Measurements from ENCODE around the gene APOBEC3G. TPM values are rescaled to one million over a fixed set of nuclear protein-coding genes. Genes with fewer than 3 reads are reported as not detected.
"Not testable (repeated sequence)": the region's sequence is repeated elsewhere in the genome, so short reads cannot be mapped to it uniquely, and the experiment has no call there.

Gene APOBEC3G
- total and polyA plus RNA-seq, 4 experiments from 2014 or later: 44.5 to 110 (median 73.0) TPM

- peak overlapping the region; percentile 48 to 84 (median 70) for H3K27ac Mint-ChIP-seq
- H3K9me3 Mint-ChIP-seq; H3K27me3 Mint-ChIP-seq; CTCF ChIA-PET (ENCODE audit: partially characterized antibody); H3K4me3 ChIP-seq (ENCODE audit: low read length in 2 of 2); H3K27me3 ChIP-seq (ENCODE audit: insufficient read depth, low read length); H3K9me3 ChIP-seq (ENCODE audit: control insufficient read depth in 1 of 2, low read length in 2 of 2); H3K27ac ChIP-seq (ENCODE audit: low read depth, low read length); H3K36me3 ChIP-seq (ENCODE audit: insufficient read depth, low read length); POLR2A ChIA-PET (ENCODE audit: partially characterized antibody); intact Hi-C loops (cut with micrococcal nuclease); DNase-seq: not testable (repeated sequence)
- H3K36me3 Mint-ChIP-seq: peaks cover 6 to 15% of the 10 kb centered on the region in 2 donors
- peaks cover 20% of the 10 kb centered on the region for H3K4me1 ChIP-seq (ENCODE audit: insufficient read depth, low read length)
- H3K4me3 Mint-ChIP-seq: peak overlapping the region in 2 of 8 donors; percentile 24 to 35
- H3K4me1 Mint-ChIP-seq: peaks cover 17 to 51% (median 30%) of the 10 kb centered on the region in 4 donors
Measured at GRCh38 chr22:39037071-39037470, 40.0 kb upstream of the APOBEC3G start.

DNA sequence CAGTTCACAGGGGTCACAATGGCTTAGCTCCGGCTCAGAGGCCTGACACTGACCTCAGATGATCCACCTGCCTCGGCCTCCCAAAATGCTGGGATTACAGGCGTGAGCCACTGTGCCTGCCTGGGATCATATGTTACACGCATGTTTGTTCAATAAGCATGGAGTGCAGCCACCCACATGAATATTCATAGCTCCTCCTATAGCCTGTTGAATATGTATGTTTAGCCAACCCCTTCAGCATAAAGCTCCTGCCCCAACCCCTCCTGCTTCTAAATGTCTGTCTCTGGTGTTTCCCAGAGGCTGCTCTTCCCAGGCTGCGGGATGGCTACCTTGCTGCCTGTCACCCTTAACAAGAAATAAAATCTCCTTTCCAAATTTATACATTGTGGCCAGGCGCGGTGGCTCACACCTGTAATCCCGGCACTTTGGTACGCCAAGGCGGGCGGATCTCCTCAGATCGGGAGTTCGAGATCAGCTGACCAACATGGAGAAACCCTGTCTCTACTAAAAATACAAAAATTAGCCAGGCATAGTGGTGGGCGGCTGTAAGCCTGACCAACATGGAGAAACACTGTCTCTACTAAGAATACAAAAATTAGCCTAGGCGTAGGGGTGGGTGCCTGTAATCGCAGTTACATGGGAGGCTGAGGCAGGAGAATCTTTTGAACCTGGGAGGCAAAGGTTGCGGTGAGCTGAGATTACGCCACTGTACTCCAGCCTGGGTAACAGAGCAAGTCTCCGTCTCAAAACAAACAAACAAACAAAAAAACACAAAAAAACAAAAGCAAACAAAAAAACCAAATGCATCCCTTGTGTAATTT lies 37.6 kb upstream of the APOBEC3G start:
- intact Hi-C loops (cut with micrococcal nuclease): no loop called here
- H3K36me3 Mint-ChIP-seq: peaks cover 6 to 15% of the 10 kb centered on the region in 2 donors
- CTCF ChIA-PET (ENCODE audit: partially characterized antibody): interaction anchor here (0.9 kb wide), 1 partner anchor 169 kb away, joined by 3 read pairs; no protein-coding TSS in a partner anchor
- no peak for DNase-seq
- peak overlapping the region; percentile 77 to 93 (median 89) for H3K27ac Mint-ChIP-seq
- peaks cover 27% of the 10 kb centered on the region for H3K4me1 ChIP-seq (ENCODE audit: insufficient read depth, low read length)
- H3K4me3 ChIP-seq (ENCODE audit: low read length in 2 of 2): no peak overlapping the region
- peaks cover 21 to 62% (median 39%) of the 10 kb centered on the region in 4 donors for H3K4me1 Mint-ChIP-seq
- H3K9me3 ChIP-seq (ENCODE audit: control insufficient read depth in 1 of 2, low read length in 2 of 2): no peaks in the 10 kb centered on the region
- no peaks in the 10 kb centered on the region for H3K27me3 ChIP-seq (ENCODE audit: insufficient read depth, low read length)
- peaks cover 4% of the 10 kb centered on the region for H3K36me3 ChIP-seq (ENCODE audit: insufficient read depth, low read length)
- peak overlapping the region; percentile 43 for H3K27ac ChIP-seq (ENCODE audit: low read depth, low read length)
- H3K9me3 Mint-ChIP-seq: no peaks in the 10 kb centered on the region
- H3K27me3 Mint-ChIP-seq: no peaks in the 10 kb centered on the region
- H3K4me3 Mint-ChIP-seq: peak overlapping the region; percentile 74 to 89 (median 78)
- POLR2A ChIA-PET (ENCODE audit: partially characterized antibody): interaction anchor here (0.9 to 1.7 kb wide), 5 partner anchors 15 to 288 kb away, joined by 3 to 9 read pairs (median 3); partner anchors contain the start of gene APOBEC3D

- H3K4me1 Mint-ChIP-seq: peaks cover 23 to 62% (median 41%) of the 10 kb centered on the region in 4 donors
- intact Hi-C loops (cut with micrococcal nuclease): not testable (repeated sequence)
- peak overlapping the region; percentile 74 to 89 (median 78) for H3K4me3 Mint-ChIP-seq
Measured at GRCh38 chr22:39040155-39040537, 36.9 kb upstream of the APOBEC3G start.

GRCh38 chr22:39040538-39041296 lies 36.4 kb upstream of the APOBEC3G start, which contains the start of gene APOBEC3F:
Gene APOBEC3F (plus strand): TSS chr22:39040864. CDS start chr22:39040961, 97 bp downstream.
- peaks cover 24 to 63% (median 43%) of the 10 kb centered on the region in 4 donors for H3K4me1 Mint-ChIP-seq
- H3K27me3 Mint-ChIP-seq; H3K27me3 ChIP-seq (ENCODE audit: insufficient read depth, low read length); H3K9me3 Mint-ChIP-seq; H3K9me3 ChIP-seq (ENCODE audit: control insufficient read depth in 1 of 2, low read length in 2 of 2); H3K36me3 ChIP-seq (ENCODE audit: insufficient read depth, low read length); intact Hi-C loops (cut with micrococcal nuclease): not testable (repeated sequence)
- H3K27ac Mint-ChIP-seq: peak within 1 kb of the TSS; percentile 89 to 95 (median 93)
- ChIA-PET CTCF (ENCODE audit: partially characterized antibody) (interaction anchor here (0.9 kb wide), 1 partner anchor 170 kb away, joined by 3 read pairs; no protein-coding TSS in a partner anchor), POLR2A (ENCODE audit: partially characterized antibody) (interaction anchor here (1.1 to 1.7 kb wide), 2 partner anchors 16 to 20 kb away, joined by 5 to 9 read pairs; partner anchors contain the start of gene APOBEC3D)
- Histone ChIP-seq H3K27ac (ENCODE audit: low read depth, low read length) (peak within 1 kb of the TSS; percentile 75), H3K4me1 (ENCODE audit: insufficient read depth, low read length) (peaks cover 27% of the 10 kb centered on the region), H3K4me3 (ENCODE audit: low read length in 2 of 2) (peak within 1 kb of the TSS; percentile 17 to 51)
- DNase-seq: peak; percentile 60 to 86 (median 67)
- H3K4me3 Mint-ChIP-seq: peak within 1 kb of the TSS; percentile 85 to 94 (median 88)
- peaks cover 15 to 25% of the 10 kb centered on the region in 2 donors for H3K36me3 Mint-ChIP-seq

More at GRCh38 chr22:39040155-39040537, 36.9 kb upstream of the APOBEC3G start:
- peak overlapping the region; percentile 43 for H3K27ac ChIP-seq (ENCODE audit: low read depth, low read length)
- peak overlapping the region; percentile 77 to 95 (median 89) for H3K27ac Mint-ChIP-seq
- H3K36me3 Mint-ChIP-seq: peaks cover 10 to 20% of the 10 kb centered on the region in 2 donors
- not testable (repeated sequence) for DNase-seq; H3K27me3 Mint-ChIP-seq; H3K9me3 Mint-ChIP-seq; H3K27me3 ChIP-seq (ENCODE audit: insufficient read depth, low read length); H3K36me3 ChIP-seq (ENCODE audit: insufficient read depth, low read length); H3K9me3 ChIP-seq (ENCODE audit: control insufficient read depth in 1 of 2, low read length in 2 of 2)
- ChIA-PET POLR2A (ENCODE audit: partially characterized antibody) (interaction anchor here (0.9 to 1.7 kb wide), 4 partner anchors 16 to 289 kb away, joined by 3 to 9 read pairs (median 4); partner anchors contain the start of gene APOBEC3D), CTCF (ENCODE audit: partially characterized antibody) (interaction anchor here (0.9 kb wide), 1 partner anchor 169 kb away, joined by 3 read pairs; no protein-coding TSS in a partner anchor)
- H3K4me3 ChIP-seq (ENCODE audit: low read length in 2 of 2): peak overlapping the region in 1 of 2 donors; percentile 51
- peaks cover 27% of the 10 kb centered on the region for H3K4me1 ChIP-seq (ENCODE audit: insufficient read depth, low read length)

DNA sequence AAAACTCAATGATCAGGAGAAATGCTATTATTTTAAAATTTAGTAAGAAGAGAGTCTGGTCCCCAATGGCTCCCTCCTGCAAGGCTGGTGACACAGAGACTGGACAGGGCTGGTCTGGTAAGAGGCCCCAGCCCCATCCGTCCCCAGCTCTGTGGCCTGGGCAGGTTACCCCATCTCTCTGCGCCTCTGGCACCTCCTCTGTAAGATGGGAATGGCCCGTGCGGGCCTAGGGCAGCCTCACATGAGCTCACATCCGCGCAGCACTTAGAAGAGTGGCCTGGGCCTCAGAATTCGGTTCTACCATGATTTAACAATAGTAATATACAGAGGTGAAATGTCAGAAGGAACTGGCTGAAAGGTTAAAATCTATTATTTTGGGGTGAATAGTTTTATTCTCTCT lies 35.2 kb upstream of the APOBEC3G start:
- Histone ChIP-seq H3K4me1 (ENCODE audit: insufficient read depth, low read length) (peaks cover 24% of the 10 kb centered on the region), H3K9me3 (ENCODE audit: control insufficient read depth in 1 of 2, low read length in 2 of 2) (no peaks in the 10 kb centered on the region), H3K4me3 (ENCODE audit: low read length in 2 of 2) (no peak overlapping the region), H3K27me3 (ENCODE audit: insufficient read depth, low read length) (no peaks in the 10 kb centered on the region), H3K27ac (ENCODE audit: low read depth, low read length) (peak overlapping the region; percentile 75), H3K36me3 (ENCODE audit: insufficient read depth, low read length) (peaks cover 4% of the 10 kb centered on the region)
- Mint-ChIP-seq H3K9me3 (no peaks in the 10 kb centered on the region), H3K27me3 (no peaks in the 10 kb centered on the region), H3K36me3 (peaks cover 15 to 33% of the 10 kb centered on the region in 2 donors), H3K4me3 (peak overlapping the region; percentile 62 to 94 (median 88)), H3K4me1 (peaks cover 23 to 65% (median 42%) of the 10 kb centered on the region in 4 donors), H3K27ac (peak overlapping the region; percentile 13 to 95 (median 89))
- DNase-seq: no peak
- intact Hi-C loops (cut with micrococcal nuclease): no loop called here
- ChIA-PET CTCF (ENCODE audit: partially characterized antibody) (interaction anchor here (0.6 kb wide), 1 partner anchor 39 kb away, joined by 3 read pairs; no protein-coding TSS in a partner anchor), POLR2A (ENCODE audit: partially characterized antibody) (interaction anchor here (1.0 kb wide), 1 partner anchor 20 kb away, joined by 4 read pairs; the partner anchor contains the start of gene APOBEC3D)

GRCh38 chr22:39043063-39043462 lies 34.0 kb upstream of the APOBEC3G start:
- H3K27me3 ChIP-seq (ENCODE audit: insufficient read depth, low read length); intact Hi-C loops (cut with micrococcal nuclease); H3K9me3 Mint-ChIP-seq; H3K27me3 Mint-ChIP-seq; H3K36me3 ChIP-seq (ENCODE audit: insufficient read depth, low read length); H3K27ac ChIP-seq (ENCODE audit: low read depth, low read length); H3K9me3 ChIP-seq (ENCODE audit: control insufficient read depth in 1 of 2, low read length in 2 of 2); DNase-seq; H3K4me3 ChIP-seq (ENCODE audit: low read length in 2 of 2): not testable (repeated sequence)
- POLR2A ChIA-PET (ENCODE audit: partially characterized antibody): interaction anchor here (0.6 to 0.7 kb wide), 2 partner anchors 62 to 94 kb away, joined by 3 to 4 read pairs; no protein-coding TSS in a partner anchor
- CTCF ChIA-PET (ENCODE audit: partially characterized antibody): interaction anchor here (1.3 kb wide), 1 partner anchor 40 kb away, joined by 4 read pairs; no protein-coding TSS in a partner anchor
- peaks cover 19% of the 10 kb centered on the region for H3K4me1 ChIP-seq (ENCODE audit: insufficient read depth, low read length)
- H3K36me3 Mint-ChIP-seq: peaks cover 15 to 34% of the 10 kb centered on the region in 2 donors
- H3K4me1 Mint-ChIP-seq: peaks cover 19 to 58% (median 37%) of the 10 kb centered on the region in 4 donors
- peak overlapping the region in 1 of 8 donors; percentile 17 for H3K4me3 Mint-ChIP-seq
- peak overlapping the region in 1 of 7 donors; percentile 7 for H3K27ac Mint-ChIP-seq
